ENCODE results near the gene ADAM12. TPM values are rescaled to one million over a fixed set of nuclear protein-coding genes. Genes with fewer than 3 reads are reported as not detected.

Gene ADAM12
- total RNA-seq, 2 experiments from 2014 or later, result 1.2 to 1.5 TPM

DNA sequence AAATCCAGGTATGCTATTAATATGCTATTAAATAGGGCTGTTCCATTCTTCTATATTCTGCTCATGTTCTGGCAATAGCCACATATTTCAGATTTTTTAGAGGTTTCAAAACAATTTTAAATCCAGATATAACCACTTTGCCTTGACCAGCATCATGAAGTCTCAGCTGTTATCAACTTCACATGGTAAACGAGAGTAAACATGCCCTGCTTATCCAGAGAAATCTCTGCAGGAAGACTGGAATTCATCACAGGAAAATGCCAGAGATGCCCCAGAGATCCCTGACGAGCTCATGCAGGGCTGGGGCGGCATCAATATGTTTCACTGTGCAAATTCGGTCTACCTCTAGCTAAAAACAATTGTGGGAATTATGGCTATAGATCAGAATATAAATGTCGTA, 365.4 kb downstream of the ADAM12 start:
- H3K9me3 Mint-ChIP-seq, result peaks cover 5% of the 10 kb centered on the region
- TF ChIP-seq, protein P1, sequence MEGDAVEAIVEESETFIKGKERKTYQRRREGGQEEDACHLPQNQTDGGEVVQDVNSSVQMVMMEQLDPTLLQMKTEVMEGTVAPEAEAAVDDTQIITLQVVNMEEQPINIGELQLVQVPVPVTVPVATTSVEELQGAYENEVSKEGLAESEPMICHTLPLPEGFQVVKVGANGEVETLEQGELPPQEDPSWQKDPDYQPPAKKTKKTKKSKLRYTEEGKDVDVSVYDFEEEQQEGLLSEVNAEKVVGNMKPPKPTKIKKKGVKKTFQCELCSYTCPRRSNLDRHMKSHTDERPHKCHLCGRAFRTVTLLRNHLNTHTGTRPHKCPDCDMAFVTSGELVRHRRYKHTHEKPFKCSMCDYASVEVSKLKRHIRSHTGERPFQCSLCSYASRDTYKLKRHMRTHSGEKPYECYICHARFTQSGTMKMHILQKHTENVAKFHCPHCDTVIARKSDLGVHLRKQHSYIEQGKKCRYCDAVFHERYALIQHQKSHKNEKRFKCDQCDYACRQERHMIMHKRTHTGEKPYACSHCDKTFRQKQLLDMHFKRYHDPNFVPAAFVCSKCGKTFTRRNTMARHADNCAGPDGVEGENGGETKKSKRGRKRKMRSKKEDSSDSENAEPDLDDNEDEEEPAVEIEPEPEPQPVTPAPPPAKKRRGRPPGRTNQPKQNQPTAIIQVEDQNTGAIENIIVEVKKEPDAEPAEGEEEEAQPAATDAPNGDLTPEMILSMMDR (IDR thresholded peaks at IDR 0.05), result no peak
- POLR2A ChIA-PET, result no interaction called here
- H3K4me1 ChIP-seq (ENCODE audit: insufficient read depth, low read length), result no peaks in the 10 kb centered on the region
- no peak overlapping the region for H3K4me3 ChIP-seq (ENCODE audit: low read length)
- no peak overlapping the region for H3K27ac Mint-ChIP-seq
- ATAC-seq (ENCODE audit: poor library complexity) (no peak), DNase-seq (no peak)
- CTCF ChIA-PET, result no interaction called here
- no peaks in the 10 kb centered on the region for H3K36me3 Mint-ChIP-seq (ENCODE audit: low read depth)
- H3K27me3 Mint-ChIP-seq, result no peaks in the 10 kb centered on the region
- no peak overlapping the region for H3K27ac ChIP-seq (ENCODE audit: low read depth in 1 of 2, low read length in 2 of 2)
- H3K9me3 ChIP-seq (ENCODE audit: control insufficient read depth in 1 of 2, insufficient read depth in 1 of 2, low read length in 2 of 2), result peaks cover 0 to 4% of the 10 kb centered on the region in 2 experiments
- intact Hi-C loops (cut with DNase I, micrococcal nuclease), result no loop called here
- no peaks in the 10 kb centered on the region for H3K27me3 ChIP-seq (ENCODE audit: control insufficient read depth in 1 of 2, insufficient read depth in 2 of 2, low read length in 2 of 2)
- no peaks in the 10 kb centered on the region for H3K4me1 Mint-ChIP-seq (ENCODE audit: low read depth)
- no peak overlapping the region for H3K4me3 Mint-ChIP-seq
- no peaks in the 10 kb centered on the region for H3K36me3 ChIP-seq (ENCODE audit: insufficient read depth, low read length)

DNA sequence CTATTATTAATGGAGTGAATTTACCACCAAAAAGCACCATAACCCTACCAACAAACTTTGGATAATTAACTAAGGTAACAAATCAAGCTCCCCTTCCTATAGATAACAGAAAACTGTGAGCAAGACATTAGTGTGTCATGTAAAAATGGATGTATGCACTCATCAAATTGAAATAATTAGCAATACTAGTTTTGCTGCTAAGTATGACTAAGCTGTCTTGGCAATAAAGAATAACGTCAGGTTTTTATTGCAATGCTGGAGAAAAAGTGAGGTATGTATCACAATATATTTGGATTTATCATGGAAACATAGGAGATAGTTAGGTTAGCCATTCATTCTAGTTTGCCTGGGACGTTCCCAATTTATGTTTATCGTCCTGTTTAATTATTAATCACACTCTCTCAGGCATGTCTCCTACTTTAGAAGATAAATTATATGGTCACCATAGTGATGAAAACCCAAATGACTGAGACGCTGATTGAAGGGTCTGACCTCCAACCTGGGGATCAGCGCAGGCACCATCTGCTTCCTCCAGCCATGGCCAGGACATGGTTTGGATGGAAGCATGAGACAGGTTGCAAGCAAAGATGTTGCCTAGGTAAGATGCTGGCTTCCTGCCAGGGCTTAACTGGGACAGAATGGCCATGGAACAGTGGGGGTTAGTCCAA, 366.3 kb downstream of the ADAM12 start:
- Mint-ChIP-seq H3K9me3 (no peaks in the 10 kb centered on the region), H3K27me3 (no peaks in the 10 kb centered on the region), H3K36me3 (ENCODE audit: low read depth) (no peaks in the 10 kb centered on the region), H3K27ac (no peak overlapping the region), H3K4me3 (no peak overlapping the region), H3K4me1 (ENCODE audit: low read depth) (no peaks in the 10 kb centered on the region)
- no peak overlapping the region for H3K27ac ChIP-seq (ENCODE audit: low read depth in 1 of 2, low read length in 2 of 2)
- no peaks in the 10 kb centered on the region for H3K27me3 ChIP-seq (ENCODE audit: control insufficient read depth in 1 of 2, insufficient read depth in 2 of 2, low read length in 2 of 2)
- H3K4me3 ChIP-seq (ENCODE audit: low read length), result no peak overlapping the region
- DNase-seq (no peak), ATAC-seq (ENCODE audit: poor library complexity) (no peak)
- H3K9me3 ChIP-seq (ENCODE audit: control insufficient read depth in 1 of 2, insufficient read depth in 1 of 2, low read length in 2 of 2), result peaks cover 0 to 4% of the 10 kb centered on the region in 2 experiments
- intact Hi-C loops (cut with DNase I, micrococcal nuclease), result no loop called here
- ChIA-PET CTCF (no interaction called here), POLR2A (no interaction called here)
- TF ChIP-seq, protein P1 (IDR thresholded peaks at IDR 0.05), result no peak
- no peaks in the 10 kb centered on the region for H3K4me1 ChIP-seq (ENCODE audit: insufficient read depth, low read length)
- H3K36me3 ChIP-seq (ENCODE audit: insufficient read depth, low read length), result no peaks in the 10 kb centered on the region

DNA sequence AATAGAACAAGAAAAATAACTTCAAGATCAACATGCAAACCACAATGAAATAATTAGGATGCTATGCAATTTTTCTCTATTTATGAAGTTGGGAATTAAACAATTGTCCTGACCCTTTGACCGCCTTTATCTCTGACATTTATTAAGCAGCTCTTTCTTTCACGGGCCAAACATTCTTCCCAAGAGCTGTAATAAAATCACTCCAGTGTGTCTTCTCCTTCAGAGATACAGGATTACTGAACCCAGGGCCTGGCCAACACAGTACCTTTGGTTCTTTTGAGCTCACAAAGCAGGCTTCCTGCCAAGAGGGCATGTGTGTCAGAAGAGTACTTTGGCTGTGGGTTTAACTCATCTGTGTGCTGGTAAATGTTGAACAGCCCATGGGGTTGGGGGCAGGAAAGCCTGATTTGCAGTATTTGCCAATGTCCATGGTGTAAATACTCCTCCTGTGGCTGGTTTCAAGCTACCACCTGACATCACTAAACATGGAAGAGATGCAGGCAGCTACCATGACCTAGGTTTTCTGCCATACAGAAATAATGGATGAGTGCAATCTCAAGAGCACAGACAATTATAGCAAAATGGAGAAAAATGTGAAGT, 370.2 kb downstream of the ADAM12 start:
- Histone ChIP-seq H3K4me1 (ENCODE audit: insufficient read depth, low read length) (no peaks in the 10 kb centered on the region), H3K4me3 (ENCODE audit: low read length) (no peak overlapping the region), H3K27me3 (ENCODE audit: control insufficient read depth in 1 of 2, insufficient read depth in 2 of 2, low read length in 2 of 2) (no peaks in the 10 kb centered on the region), H3K27ac (ENCODE audit: low read depth in 1 of 2, low read length in 2 of 2) (no peak overlapping the region), H3K36me3 (ENCODE audit: insufficient read depth, low read length) (no peaks in the 10 kb centered on the region), H3K9me3 (ENCODE audit: control insufficient read depth in 1 of 2, insufficient read depth in 1 of 2, low read length in 2 of 2) (peaks cover 0 to 4% of the 10 kb centered on the region in 2 experiments)
- Mint-ChIP-seq H3K4me1 (ENCODE audit: low read depth) (no peaks in the 10 kb centered on the region), H3K27ac (no peak overlapping the region), H3K4me3 (no peak overlapping the region), H3K9me3 (no peaks in the 10 kb centered on the region), H3K36me3 (ENCODE audit: low read depth) (no peaks in the 10 kb centered on the region), H3K27me3 (peaks cover 4% of the 10 kb centered on the region)
- intact Hi-C loops (cut with DNase I, micrococcal nuclease), result no loop called here
- TF ChIP-seq, protein P1 (IDR thresholded peaks at IDR 0.05), result no peak
- ChIA-PET CTCF (no interaction called here), POLR2A (no interaction called here)
- ATAC-seq (ENCODE audit: poor library complexity) (no peak), DNase-seq (no peak)

All from CD4-positive, alpha-beta T cell (primary cell).